ENCODE data around the gene HINT3. TPM values are rescaled to one million over a fixed set of nuclear protein-coding genes. Genes with fewer than 3 reads are reported as not detected.

HINT3 gene
- polyA plus RNA-seq, 1 donor from 2014 or later, result 72.2 TPM

GRCh38 chr6:125988280-125988679 is 31.7 kb downstream of the HINT3 start:
- H3K4me2 ChIP-seq (ENCODE audit: low read length), result no peak overlapping the region
- H3K9me2 ChIP-seq (ENCODE audit: insufficient read depth, low read length), result no peaks in the 10 kb centered on the region
- H3K27me3 ChIP-seq (ENCODE audit: insufficient read depth, low read depth, low read length), result no peaks in the 10 kb centered on the region
- H3K27ac ChIP-seq (ENCODE audit: low read length), result no peak overlapping the region
- no peak overlapping the region for H3K9ac ChIP-seq (ENCODE audit: low read length)
- TF ChIP-seq EP300 (conservative IDR thresholded peaks at IDR 0.05; ENCODE audit: poor library complexity, severe bottlenecking) (no peak), MXI1 (conservative IDR thresholded peaks at IDR 0.05; ENCODE audit: poor library complexity, severe bottlenecking) (no peak), TAF1 (IDR thresholded peaks at IDR 0.05; ENCODE audit: low read depth) (no peak), REST (IDR thresholded peaks at IDR 0.05; ENCODE audit: borderline replicate concordance) (no peak), POLR2AphosphoS5 (IDR thresholded peaks at IDR 0.05) (no peak), SMC3 (conservative IDR thresholded peaks at IDR 0.05; ENCODE audit: poor library complexity) (no peak)
- H3F3A ChIP-seq (ENCODE audit: insufficient read depth, low read length, poor library complexity, severe bottlenecking), result no peaks in the 10 kb centered on the region
- no peak overlapping the region for H2AFZ ChIP-seq (ENCODE audit: low read depth, low read length)
- H3K9me3 ChIP-seq (ENCODE audit: low read length), result no peaks in the 10 kb centered on the region
- no peaks in the 10 kb centered on the region for H4K20me1 ChIP-seq (ENCODE audit: insufficient read depth)
- H3K4me3 ChIP-seq (ENCODE audit: low read length), result peak overlapping the region; percentile 75
- H3K36me3 ChIP-seq (ENCODE audit: insufficient read depth, low read length), result no peaks in the 10 kb centered on the region
- H3K79me2 ChIP-seq (replicated peaks; ENCODE audit: insufficient read depth, low read length), result peaks cover 38% of the 10 kb centered on the region

GRCh38 chr6:125989631-125990030 is 33.1 kb downstream of the HINT3 start:
- Histone ChIP-seq H2AFZ (ENCODE audit: low read depth, low read length) (no peak overlapping the region), H3K27me3 (ENCODE audit: insufficient read depth, low read depth, low read length) (no peaks in the 10 kb centered on the region), H3K27ac (ENCODE audit: low read length) (no peak overlapping the region), H3K4me2 (ENCODE audit: low read length) (no peak overlapping the region), H3F3A (ENCODE audit: insufficient read depth, low read length, poor library complexity, severe bottlenecking) (no peaks in the 10 kb centered on the region), H3K9ac (ENCODE audit: low read length) (no peak overlapping the region), H3K36me3 (ENCODE audit: insufficient read depth, low read length) (no peaks in the 10 kb centered on the region), H3K4me3 (ENCODE audit: low read length) (no peak overlapping the region), H3K9me3 (ENCODE audit: low read length) (no peaks in the 10 kb centered on the region), H3K9me2 (ENCODE audit: insufficient read depth, low read length) (no peaks in the 10 kb centered on the region), H3K79me2 (replicated peaks; ENCODE audit: insufficient read depth, low read length) (peaks cover 40% of the 10 kb centered on the region), H4K20me1 (ENCODE audit: insufficient read depth) (no peaks in the 10 kb centered on the region)
- TF ChIP-seq TAF1 (IDR thresholded peaks at IDR 0.05; ENCODE audit: low read depth), result no peak
- TF ChIP-seq SMC3 (conservative IDR thresholded peaks at IDR 0.05; ENCODE audit: poor library complexity), result no peak
- TF ChIP-seq REST (IDR thresholded peaks at IDR 0.05; ENCODE audit: borderline replicate concordance), result no peak
- TF ChIP-seq EP300 (conservative IDR thresholded peaks at IDR 0.05; ENCODE audit: poor library complexity, severe bottlenecking), result no peak
- TF ChIP-seq RAD21 (conservative IDR thresholded peaks at IDR 0.05), result no peak
- TF ChIP-seq EZH2 (IDR thresholded peaks at IDR 0.05; ENCODE audit: borderline replicate concordance, insufficient read depth, low read length, poor library complexity, severe bottlenecking), result no peak
- TF ChIP-seq POLR2AphosphoS5 (IDR thresholded peaks at IDR 0.05), result no peak
- TF ChIP-seq, protein P1, sequence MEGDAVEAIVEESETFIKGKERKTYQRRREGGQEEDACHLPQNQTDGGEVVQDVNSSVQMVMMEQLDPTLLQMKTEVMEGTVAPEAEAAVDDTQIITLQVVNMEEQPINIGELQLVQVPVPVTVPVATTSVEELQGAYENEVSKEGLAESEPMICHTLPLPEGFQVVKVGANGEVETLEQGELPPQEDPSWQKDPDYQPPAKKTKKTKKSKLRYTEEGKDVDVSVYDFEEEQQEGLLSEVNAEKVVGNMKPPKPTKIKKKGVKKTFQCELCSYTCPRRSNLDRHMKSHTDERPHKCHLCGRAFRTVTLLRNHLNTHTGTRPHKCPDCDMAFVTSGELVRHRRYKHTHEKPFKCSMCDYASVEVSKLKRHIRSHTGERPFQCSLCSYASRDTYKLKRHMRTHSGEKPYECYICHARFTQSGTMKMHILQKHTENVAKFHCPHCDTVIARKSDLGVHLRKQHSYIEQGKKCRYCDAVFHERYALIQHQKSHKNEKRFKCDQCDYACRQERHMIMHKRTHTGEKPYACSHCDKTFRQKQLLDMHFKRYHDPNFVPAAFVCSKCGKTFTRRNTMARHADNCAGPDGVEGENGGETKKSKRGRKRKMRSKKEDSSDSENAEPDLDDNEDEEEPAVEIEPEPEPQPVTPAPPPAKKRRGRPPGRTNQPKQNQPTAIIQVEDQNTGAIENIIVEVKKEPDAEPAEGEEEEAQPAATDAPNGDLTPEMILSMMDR (IDR thresholded peaks at IDR 0.05; ENCODE audit: poor library complexity, severe bottlenecking), result no peak
- TF ChIP-seq MXI1 (conservative IDR thresholded peaks at IDR 0.05; ENCODE audit: poor library complexity, severe bottlenecking), result no peak

All from neural cell (in vitro differentiated cells).